ENCODE results near the gene ALS2CL.
A peak's percentile ranks its signal among the peaks of the same experiment; 100 is the strongest.

Gene ALS2CL

DNA sequence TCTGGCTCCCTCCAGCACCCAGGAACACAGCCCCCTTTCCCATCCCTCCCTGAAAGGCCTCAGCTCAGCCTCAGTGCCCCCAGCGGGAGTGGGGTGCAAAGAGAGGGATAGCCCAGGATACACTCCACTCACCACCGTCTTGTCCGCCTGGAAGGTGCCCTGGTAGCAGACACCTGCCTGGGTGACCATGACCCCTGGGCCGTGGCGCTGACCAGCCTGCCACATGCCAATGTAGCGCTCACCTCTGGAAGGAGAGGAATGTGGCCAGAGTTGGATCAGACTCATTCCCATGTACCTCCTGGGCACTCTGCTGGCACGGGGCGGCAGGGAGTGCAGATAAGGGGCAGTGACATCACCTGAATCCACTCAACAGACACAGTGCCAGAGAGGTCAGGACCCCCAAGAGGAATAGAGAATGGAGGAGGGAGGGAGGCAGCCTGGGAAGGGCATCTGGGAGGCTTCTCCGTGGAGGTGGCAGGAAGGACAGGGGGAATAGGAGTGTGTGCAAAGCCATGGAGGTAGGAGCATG, 13.1 kb downstream of the ALS2CL start:
- DNase-seq = no peak

GRCh38 chr3:46679681-46680080, 13.8 kb downstream of the ALS2CL start:
- no peak for DNase-seq

GRCh38 chr3:46678280-46678679, 15.2 kb downstream of the ALS2CL start:
- no peak for DNase-seq

- DNase-seq = no peak
These were observed 16.1 kb downstream of the ALS2CL start for GRCh38 chr3:46677411-46677726.

- no peak for DNase-seq
These were observed 16.7 kb downstream of the ALS2CL start for GRCh38 chr3:46676601-46677410.

GRCh38 chr3:46675843-46676567, 17.5 kb downstream of the ALS2CL start:
- peak in 13 of 51 donors; percentile 7 to 50 (median 30) for DNase-seq

DNA sequence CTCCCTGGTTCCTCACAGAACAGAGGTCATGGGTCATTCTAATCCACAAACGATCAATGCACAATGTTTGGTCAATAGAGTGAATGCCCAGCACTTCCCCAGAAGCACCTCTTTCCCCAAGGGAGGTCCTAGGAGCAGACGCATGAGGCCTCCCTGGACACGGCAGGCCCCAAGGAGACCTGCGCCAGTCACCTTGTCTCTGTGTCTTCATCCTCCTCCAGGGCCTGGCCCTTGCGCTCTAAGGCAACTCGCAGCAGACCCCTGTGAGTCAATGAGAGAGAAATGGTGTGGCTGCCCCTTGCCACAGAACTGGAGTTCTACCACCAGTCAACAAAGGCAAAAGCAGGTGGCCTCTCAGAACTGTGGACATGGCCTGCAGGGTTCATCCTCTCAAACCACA, 18.1 kb downstream of the ALS2CL start:
- no peak for DNase-seq

- DNase-seq = no peak
These were observed 19.2 kb downstream of the ALS2CL start for GRCh38 chr3:46674031-46674845.

DNA sequence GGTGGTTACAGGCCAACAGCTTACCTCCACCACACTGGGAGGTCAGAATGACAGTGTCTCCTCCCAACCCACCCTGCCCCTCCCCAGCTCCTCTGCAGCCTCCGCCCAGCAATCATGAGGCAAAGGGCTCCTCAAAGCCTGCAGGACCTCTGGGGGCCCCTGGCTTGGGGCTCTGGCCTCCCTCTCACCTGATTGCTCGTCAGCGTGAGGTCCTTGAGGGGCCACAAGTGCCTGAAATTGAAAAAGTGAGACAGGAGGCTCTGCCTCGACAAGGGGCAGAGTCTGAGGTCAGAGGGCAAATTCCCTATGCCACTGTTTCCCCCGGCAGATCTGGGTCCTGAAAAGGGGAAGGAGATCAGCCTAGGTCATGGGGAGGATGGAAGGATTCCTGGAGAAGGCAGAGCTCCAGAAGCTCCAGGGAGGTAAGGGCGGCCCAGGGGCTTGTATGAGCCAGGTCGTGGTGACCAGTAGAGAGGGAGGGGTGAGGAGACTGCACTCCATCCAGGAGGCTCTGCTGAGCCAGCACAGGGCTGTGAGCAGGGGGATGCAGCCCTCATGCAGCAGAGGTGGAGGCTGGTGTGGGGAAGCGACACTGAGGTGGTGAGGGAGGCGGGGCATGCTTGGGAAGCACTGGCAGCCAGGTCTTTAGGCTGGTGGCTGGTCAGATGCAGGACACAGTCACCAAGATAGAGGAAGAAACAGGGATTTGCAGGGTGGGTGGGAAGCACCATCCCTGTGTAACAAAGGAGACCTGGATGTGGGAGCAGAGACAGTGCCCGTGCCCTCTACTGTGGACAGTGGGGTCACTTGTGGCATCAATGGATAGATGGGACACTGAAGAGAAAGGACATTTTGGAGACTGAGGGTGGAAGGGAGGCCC, 20.1 kb downstream of the ALS2CL start:
- no peak for DNase-seq

GRCh38 chr3:46672349-46672695, 21.2 kb downstream of the ALS2CL start:
- DNase-seq = no peak

DNA sequence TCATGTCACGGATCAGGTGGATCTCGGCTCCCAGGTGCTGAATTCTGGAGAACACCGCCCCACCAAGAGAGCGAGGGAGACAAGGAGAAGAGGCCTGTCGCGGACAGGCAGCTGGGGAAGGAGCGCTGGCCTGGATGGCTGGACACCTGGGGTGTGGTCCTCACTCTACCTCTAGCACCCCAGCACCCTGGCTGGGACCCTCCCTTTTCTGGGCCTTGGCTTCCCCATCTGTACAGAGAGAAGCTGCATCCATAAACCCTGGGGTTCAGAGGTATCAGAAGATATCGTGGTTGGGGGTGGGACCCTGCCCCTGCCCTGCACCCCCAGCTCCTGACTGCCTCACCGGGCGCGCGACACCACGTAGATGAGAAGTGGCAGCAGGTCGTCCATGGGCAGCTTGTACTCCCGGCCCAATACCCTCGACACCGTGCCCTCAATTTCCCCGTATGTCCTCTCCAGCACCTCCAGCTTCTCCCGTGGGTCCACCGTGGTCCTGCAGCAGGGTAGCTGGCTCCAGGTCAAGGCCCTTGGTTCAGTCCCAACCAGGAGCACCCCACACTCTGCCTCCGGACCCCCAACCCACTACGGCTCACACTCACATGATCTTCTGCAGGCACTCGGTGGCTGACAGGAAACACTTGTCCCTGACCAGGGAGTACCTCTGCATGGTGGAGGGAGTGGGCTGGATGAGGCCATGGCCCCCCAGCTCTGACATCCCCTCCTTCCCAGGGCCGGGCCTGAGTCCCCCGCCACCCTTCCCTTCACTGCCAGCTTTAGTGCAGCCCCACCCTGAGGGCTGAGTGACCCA, 21.7 kb downstream of the ALS2CL start:
- no peak for DNase-seq

DNA sequence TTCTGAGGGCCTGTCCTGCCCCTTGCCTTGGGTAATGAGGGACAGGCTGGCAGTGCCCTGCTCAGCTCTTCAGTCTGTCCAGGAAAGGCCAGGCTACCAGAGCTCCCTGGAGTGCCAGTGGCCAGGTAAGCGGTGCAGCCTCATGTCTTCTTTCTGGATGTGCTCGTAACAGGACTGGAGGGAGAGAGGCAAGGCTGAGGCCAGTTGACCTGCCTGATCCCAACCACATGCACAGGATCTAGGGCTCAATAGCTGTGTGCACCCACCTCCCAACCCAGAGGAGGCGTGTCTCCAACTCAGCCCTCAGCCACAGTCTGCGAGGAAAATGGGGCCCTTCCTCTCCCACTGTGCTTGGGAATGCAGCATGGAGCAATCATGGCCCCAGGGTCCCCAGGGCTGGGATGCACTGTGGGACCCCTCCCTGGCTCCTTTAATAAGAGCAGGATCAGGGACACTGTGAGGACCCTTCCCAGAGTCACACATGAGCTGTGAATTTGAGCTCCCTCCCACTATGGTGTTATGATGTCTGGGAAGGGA, 22.5 kb downstream of the ALS2CL start:
- no peak for DNase-seq

- DNase-seq = no peak
These were observed 23.2 kb downstream of the ALS2CL start for GRCh38 chr3:46670000-46670890.

DNA sequence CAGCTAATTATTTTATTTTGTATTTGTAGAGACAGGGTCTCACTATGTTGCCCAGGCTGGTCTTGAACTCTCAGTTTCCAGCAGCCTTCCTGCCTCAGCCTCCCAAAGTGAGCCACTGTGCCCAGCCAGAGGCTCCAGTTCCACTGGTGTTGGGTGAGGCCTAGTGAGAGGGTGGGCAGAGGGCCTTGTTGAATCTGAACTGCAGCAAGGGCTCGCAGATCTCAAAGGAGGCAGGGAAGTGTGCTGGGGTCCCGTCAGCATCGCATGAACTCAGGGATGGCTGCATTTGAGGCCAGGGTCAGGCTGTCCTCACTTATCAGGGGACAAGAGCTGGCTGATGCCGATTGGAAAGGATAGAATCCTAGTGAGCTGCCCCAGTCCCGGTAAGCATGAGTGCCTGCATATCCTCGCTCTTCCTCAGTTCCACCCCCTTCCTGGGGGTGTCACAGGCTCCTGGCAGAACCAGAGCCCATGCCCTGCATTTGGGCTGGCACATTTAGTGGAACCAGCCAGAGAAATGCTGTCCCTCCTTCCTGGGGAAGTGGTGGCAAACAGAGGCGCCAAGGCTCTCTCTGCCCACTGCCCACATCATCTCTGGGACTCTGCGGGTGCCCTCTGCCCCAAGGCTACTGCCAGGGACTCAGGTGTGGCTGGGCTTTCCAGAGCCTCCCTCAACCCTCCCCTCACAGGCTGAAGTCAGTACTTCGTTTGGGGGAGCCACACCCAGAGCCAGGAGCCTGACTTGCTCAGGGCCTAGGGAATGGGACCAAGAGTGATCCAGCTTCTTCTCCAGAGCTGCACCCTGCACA, 24.1 kb downstream of the ALS2CL start:
- no peak for DNase-seq

DNA sequence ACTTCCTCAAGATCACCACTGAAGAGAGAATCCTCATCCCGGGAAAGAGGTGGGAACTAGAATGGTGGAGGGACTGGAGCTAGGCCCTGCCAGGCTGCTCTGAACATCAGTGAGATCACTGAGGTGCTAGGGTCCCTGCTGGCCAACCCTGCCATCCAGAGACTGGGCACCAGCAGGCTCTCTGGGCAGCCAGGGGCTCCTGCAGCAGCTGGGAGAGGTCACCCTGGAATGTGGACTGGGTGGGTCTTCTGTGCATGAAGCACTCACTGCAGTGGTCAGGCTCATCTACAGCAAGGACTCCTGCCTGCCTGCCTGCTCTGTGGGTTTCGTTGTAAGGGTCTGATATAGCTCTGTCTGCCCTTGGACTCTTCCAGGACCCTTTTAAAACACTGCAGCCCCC, 24.9 kb downstream of the ALS2CL start:
- no peak for DNase-seq

DNA sequence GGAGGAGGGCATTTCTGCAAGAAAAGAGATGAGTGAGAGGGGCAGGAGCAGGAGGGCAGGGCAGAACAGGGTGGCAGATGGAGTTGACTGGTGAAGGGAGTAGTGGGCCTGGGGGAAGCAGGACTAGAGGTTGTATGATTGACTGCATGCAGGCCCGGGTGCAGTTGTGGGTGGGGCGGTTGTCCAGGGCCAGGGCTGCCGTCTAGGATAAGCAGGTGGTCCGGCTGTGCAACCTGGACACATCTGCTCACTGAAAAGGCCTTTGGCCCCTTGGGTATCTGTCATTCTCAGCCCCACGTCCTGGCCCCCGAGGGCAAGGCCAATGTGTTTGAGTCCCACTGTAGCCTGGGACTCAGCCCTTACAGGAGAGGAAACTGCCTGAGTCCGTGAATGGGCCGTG, 25.4 kb downstream of the ALS2CL start:
- no peak for DNase-seq

GRCh38 chr3:46667657-46668056, 25.8 kb downstream of the ALS2CL start:
- no peak for DNase-seq

- no peak for DNase-seq
These were observed 26.3 kb downstream of the ALS2CL start for GRCh38 chr3:46667061-46667621.

All from hypothalamus (tissue), 51 donors.